B cell (primary cell): ENCODE results near the gene CRTC2.

ENCODE experiments used
- EZH2 ChIP-seq: IDR thresholded peaks from 2 replicates; pipeline ENCODE4 v1.6.1; 2012; ENCODE audit warnings: borderline replicate concordance, low read depth, mild to moderate bottlenecking, moderate library complexity, low read length; ENCODE audit not compliant: insufficient read depth, poor library complexity, severe bottlenecking
- TF ChIP-seq, protein P1 (sequence below): fragments of 200-600 bp; IDR thresholded peaks from one replicate; pipeline ENCODE4 v1.8.0; 2022; ENCODE audit warnings: antibody characterized with exemption, mild to moderate bottlenecking

DNA sequence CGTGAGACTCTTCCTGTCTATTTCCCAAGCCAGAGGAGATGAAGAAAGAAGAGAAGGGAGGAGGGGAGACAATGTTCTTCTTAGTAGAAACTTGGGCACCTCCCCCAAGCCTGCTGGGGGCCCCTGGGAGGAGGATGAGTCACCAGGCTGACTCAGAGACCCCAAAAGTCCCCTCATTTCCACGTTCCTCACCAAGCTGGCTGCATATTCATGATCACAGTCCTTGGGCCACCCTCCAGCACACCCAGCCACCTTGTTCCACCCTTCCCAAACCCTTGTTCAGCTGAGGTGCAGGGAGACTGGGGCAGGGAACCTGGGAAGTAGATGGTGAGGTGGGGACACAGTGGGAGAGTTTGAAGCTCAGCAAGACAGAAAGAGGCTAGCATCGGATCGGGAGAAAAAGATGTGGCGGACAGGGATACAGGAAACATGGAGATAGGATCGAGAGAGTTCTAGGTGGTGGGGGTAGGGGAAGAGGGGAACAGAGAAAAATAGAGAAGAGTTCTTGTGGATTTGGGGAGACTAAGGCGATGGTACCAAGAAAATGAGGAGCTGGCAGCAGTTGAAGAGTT, 27.0 kb upstream of the CRTC2 start:
- TF ChIP-seq, protein P1, sequence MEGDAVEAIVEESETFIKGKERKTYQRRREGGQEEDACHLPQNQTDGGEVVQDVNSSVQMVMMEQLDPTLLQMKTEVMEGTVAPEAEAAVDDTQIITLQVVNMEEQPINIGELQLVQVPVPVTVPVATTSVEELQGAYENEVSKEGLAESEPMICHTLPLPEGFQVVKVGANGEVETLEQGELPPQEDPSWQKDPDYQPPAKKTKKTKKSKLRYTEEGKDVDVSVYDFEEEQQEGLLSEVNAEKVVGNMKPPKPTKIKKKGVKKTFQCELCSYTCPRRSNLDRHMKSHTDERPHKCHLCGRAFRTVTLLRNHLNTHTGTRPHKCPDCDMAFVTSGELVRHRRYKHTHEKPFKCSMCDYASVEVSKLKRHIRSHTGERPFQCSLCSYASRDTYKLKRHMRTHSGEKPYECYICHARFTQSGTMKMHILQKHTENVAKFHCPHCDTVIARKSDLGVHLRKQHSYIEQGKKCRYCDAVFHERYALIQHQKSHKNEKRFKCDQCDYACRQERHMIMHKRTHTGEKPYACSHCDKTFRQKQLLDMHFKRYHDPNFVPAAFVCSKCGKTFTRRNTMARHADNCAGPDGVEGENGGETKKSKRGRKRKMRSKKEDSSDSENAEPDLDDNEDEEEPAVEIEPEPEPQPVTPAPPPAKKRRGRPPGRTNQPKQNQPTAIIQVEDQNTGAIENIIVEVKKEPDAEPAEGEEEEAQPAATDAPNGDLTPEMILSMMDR = no peak
- no peak for TF ChIP-seq EZH2
